ENCODE data around the gene SMYD5.
"Not testable (repeated sequence)": the region's sequence is repeated elsewhere in the genome, so short reads cannot be mapped to it uniquely, and the experiment has no call there.

SMYD5 gene

DNA sequence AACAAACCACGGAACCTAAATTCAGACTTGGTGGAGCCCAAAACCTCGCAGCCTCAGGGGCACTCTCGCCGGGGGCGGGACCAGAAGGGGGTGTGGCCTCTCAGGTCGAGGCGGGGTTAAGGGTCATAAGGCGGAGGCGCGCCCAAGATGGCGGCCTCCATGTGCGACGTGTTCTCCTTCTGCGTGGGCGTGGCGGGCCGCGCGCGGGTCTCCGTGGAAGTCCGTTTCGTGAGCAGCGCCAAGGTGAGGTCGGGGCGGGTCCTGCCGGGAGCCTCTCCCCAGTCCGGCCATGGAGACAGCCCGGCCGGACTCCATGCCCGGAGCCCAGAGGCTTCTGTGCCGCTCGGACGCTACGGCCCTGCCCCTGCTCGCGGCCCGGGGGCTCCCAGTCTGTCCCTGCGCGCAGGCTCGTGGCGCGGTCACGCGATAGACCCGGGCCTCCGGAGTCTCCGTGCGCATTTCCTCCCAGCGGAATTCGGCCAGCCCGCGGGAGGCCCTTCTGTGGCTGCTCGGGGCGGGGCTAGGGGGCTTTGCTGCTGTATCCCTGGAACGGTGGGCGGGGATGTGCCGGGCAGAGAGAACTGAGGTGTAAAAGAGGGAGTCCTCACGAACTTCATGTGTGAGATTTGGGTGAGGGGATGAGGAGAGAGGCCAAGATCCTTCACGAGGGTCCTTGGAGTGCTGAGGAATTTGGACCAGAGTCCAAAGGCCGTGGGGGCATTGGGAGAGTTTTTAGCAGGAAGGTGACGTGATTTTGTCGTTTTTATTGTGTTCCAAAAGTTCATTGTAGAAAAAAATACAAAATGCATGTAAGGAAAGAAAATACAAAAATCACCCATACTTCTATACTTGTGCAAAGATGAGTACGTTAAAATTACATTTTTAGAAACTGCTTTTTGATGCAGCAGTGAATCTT, at the start of gene SMYD5:
TSS of gene SMYD5 (plus strand) at position 126 of the 916 bp plus-strand sequence. CDS start at position 148, 22 bp downstream.
- peak; percentile 91 for DNase-seq (ENCODE audit: low spot score)

DNA sequence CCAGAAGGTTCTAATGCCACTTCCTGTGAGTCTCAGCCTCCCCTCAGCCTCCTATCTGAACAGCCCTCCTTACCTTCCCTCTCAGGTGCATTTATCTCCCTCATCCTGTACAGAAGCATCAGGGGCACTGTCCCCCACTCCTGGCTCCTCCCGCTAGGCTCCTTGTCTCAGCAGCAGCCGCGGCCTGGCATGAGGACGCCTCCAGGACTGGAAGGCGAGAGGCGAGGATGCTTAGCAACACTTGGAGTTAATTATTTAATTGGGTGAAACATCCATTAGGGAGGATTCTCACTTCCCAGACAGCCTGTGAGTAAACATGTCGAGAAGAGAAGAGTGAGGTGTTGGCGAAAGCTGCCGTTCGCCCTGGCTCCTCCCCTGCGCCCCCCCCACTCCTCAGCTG, 48.1 kb upstream of the SMYD5 start:
- not testable (repeated sequence) for DNase-seq (ENCODE audit: low spot score)

DNA sequence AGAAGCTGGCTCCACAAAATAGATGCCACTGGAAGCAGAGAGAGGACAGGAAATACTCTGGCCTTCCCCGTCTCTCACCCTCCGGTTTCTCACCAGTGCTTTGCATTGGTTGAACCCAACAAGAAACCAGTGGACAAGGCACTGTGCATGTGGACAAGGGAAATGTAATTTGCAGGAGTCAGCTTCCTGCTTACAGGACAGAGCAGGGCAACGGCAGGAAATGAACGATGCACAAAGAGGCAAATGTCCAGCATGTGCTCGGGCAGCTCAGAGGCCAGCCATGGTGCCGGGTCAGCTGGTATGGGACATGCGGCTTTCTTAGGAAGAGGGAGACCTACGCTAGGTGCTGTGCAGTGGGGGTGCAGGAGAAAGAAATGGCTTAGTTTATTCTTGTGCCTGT, 47.2 kb upstream of the SMYD5 start:
- DNase-seq (ENCODE audit: low spot score): not testable (repeated sequence)

DNA sequence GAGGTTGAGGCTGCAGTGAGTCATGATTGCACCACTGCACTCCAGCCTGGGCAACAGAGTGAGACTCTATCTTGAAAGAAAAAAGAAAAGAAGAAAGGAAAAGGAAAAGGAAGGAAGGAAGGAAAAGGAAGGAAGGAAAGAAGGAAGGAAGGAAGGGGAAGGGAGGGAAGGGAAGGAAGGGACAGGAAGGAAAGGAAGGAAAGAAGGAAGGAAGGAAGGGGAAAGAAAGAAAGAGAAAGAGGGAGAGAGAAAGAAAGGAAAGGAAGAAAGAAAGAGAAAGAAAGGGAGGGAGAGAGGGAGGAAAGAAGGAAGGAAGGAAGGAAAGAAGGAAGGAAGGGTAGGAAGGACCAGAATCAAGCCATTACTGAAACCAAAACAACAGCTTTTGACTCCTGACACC, 45.7 kb upstream of the SMYD5 start:
- not testable (repeated sequence) for DNase-seq (ENCODE audit: low spot score)

DNA sequence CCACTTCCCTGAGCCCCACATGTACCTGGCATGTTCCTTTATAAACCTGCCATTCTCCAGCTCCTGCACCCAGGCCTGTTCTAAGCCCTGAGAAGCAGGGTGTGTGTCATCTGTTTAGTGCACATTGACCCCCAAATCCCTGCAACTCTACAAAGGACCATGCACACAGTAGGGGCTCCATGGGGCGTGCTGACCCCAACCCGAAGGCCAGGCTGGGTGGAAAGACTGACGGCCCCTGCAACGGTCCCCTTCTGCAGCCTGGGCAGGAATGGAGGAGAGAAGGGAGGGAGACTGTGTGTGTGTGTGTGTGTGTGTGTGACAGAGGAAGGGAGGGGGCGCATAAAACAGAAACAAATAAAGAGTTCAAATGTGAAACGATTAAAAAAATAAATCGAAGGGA, 43.7 kb upstream of the SMYD5 start:
- not testable (repeated sequence) for DNase-seq (ENCODE audit: low spot score)

DNA sequence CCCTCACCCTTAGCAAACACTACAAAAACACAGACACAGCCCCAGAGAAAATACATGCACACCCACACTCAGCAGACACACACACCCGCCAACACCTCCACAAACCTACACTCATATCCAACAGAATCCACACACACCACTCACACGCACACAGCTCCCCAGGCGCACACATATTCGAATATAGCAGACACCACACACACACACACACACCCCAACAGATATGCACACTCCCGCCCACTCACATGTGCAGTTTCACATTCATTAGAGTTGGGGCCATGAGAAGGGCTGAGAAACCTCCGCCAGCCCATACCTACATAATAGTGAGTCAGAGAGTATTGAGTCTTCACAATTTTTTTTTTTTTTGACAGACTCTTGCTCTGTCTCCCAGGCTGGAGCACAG, 41.1 kb upstream of the SMYD5 start:
- no peak for DNase-seq (ENCODE audit: low spot score)

DNA sequence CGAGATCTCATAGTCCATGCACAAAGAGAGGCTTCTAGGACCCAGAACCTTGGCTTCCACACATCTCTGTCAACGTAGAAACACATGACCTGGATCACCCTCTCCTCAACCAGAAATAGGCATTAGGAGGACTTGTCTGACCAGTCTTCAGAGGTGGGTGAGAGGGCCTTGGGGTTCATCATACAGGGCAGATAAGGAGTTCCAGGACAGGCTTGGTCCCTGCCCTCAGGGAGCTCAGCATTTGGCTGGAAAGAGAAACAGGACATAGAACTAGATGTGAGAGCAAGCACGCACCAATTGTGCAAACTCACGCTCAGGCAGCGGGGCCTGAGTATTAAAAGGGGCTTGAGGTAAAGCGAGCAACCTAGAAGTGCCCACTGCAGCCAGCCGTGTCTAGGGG, 40.3 kb upstream of the SMYD5 start:
- DNase-seq (ENCODE audit: low spot score): no peak

DNA sequence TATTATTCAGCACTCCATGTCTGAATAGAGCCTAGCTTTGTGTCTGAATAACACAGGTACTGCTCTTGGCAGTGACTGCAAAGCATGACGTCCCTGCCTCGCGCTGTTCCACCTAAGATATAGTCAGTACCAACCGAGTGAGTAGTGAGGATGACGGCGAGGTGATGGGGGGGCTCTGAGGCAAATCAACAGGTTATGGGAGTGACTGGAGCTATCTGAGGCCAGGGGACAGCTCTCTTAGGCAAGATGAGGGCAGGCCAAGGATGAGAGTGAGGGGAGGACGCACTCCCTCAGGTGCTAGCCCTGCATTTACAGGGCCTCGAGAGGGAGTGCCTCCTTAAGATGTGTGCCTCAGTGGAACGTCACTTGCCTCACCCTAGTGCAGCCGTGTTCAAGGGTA, 39.8 kb upstream of the SMYD5 start:
- no peak for DNase-seq (ENCODE audit: low spot score)

DNA sequence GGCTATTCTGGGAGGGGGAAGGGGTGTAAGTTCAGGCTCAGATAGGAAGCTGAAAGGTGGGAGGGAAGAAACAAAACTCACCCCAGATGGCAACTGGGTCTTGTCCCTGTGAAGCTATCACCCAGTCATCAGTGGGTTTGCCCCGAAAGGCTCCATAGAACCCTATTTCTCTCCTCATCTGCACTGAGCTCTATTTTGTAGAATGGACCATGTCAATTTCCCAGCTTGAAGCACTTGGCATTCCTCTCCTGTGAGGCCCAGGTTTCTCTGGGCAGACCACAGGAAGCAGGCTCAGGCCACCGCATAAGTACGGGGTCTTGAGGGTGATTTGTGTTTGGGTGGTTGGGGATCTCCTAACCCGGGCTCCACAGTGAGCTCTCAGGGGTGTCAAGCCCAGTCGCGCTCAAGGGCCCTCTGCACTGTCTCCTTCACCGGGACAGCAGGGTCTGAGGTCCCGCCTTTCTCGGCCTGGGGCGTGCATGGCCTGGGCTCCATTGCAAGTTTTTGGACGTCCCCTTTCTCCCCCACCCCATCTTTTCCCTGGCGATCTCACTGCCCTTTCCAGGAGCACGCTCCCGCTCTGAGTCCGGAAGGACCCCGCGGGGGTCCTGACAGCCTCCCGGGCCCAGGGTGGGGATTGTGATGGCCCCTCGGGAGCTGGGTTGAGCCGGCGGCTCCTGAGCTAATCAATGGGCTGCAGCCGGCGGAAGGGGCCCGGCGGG, 38.9 kb upstream of the SMYD5 start:
- DNase-seq (ENCODE audit: low spot score): no peak

DNA sequence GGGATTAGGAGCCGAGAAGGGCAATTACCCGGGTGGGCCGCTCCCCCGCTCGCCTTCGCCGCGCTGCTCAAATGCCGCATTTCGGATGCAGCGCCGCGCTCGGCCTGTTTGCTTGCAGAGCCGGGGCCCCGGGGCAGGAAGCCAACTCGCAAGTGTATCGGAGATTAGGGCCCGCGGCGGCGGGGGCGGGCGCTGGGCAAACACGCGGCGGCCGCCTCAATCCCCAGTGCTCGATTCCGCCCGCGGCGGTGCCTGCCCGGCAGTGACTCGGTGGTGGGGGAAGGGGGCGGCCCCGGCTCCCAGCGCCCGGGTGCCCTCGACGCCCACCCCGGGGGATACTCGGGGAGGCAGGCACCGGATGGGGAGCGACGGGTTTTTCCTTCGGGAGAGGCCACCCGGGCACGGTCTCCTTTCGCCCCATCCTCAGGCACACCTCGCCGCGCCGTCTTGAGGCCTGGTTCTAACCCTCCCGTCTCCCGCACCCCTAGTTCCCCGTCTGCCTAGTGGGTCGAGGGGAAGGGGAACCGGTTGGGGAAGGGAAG, 38.3 kb upstream of the SMYD5 start:
- DNase-seq (ENCODE audit: low spot score): peak; percentile 86

DNA sequence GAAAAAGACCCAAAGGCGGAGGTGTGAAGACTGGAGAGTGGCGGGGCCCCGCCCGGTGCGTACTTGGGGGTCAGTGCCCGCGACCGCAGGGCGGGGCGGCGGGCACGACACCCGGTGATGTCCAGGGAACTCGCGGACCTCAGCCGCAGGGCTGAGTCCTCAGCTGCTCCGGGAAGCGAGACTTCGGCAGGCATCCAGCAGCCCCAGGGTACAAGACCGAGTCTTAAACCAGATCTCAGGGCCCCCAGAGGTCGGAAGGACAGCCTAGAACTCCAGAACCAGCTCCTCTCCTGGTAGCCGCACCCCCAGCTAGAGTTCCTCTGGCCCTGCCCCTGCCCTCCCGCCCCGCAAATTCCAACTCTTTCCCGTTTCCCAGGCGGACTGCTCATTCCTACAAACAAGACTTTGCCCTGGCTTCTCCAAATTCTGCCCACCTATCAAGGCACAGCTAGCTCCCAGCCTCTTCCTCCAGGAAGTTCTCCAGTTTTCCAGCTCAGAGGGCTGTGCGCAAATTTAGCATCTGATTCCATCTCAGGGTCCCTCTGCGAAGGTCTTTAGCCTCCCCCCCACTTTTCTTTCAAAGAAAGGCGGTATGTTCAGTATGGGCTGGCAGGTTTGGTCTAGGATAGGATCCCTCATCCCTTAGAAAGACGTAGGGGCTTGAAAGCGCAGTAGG, 37.7 kb upstream of the SMYD5 start:
- peak; percentile 63 for DNase-seq (ENCODE audit: low spot score)

DNA sequence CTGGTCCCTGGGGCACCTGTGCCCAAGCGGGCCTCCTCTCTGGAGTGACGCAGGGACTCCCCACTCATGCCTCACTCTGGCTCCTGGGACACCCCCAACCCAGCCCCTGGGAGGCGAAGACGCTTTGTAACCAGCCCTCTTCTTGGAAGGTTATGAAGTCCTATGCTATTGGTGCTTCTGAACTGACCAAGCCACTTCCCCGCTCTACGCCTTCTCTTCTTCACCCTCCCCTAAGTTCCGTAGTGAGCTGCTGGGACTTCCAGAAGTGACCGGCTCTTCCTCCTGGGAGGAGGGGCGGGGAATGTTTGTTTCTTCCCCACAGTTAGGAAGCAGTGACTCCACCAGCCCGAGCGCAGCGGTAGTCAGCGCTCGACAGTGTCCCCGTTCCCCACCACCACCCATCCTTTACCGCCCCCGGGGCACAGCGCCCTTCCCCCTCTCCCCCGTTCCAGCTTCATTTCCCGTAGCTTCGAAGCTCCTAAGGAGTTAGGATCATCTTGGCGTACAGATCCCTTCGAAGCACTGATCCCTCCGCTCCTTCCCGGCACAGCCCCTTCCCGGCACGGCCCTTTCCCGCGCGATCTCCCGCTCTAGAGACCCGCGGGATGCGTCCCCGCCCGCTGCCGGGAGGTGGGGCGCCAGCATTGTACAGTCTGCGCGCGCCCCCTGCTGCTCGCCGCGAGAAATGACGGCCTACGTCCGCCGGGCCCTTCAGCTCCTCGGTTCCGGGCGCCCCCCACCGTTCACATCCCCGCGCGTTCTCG, 37.0 kb upstream of the SMYD5 start:
- peak; percentile 94 for DNase-seq (ENCODE audit: low spot score)

DNA sequence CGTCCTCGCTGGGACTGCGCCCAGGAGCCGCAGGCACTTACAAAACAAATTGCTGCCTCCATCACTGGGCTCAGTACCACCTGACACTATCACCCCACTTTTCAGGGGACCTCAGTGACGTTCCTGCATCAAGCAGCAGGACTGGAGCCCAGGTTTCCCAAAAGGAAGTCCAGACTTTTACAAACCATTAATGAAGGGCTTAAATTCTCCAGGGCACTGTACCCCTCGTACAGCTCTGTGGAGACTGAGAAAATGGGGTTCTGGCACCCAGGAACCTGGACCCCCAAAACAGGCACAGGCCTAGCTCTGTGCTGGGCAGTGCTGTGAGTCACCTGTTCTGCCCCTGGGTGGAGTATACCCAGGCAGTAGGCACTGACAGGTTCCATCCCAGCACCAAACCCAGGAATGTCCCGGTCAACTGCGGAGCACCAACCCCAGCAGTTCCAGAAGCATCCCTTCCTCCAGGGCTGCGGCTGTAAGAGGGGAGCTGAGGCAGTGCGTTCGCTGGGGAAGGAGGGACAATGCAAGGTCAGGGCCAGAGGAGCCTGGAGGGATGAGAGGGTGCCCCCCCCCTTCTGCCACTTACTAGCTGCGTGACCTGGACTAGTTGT, 36.3 kb upstream of the SMYD5 start:
- DNase-seq (ENCODE audit: low spot score): no peak

DNA sequence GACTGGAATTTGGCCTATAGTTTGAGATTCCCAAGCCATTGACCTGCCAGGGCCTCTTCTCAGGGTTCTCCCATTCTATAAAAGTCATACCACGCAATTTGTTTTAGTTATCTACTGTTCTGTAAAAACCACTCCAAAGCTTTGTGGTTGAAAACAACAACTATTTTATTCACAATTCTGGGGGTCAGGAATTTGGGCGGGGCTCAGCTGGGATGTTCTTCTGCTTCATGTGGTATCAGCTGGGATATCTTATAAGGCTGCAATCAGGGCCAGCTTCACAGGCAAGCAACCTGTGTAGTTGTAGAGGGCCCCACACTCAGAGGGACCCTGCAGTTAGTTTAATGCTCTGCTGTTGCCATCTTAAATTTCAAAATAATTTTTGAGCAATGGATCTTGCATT, 28.1 kb upstream of the SMYD5 start:
- no peak for DNase-seq (ENCODE audit: low spot score)

DNA sequence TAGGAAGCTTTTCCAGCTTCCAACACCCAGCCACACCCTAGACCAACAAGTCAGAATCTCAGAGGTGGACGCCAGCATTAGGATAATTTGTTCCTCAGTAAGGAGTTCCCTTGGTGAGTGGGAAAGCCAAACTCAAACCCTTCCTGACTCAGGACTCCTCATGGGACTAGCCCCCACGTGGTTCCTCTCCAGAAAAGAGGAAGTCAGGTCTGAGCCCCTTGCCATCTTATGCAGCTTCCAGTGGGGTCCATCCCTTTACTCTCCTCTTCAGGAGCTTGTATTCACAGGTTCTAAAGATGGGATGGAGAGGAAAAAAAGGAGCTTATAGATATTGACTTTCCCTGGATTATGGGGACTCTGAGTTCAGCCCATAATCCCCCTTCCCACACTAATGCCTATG, 26.5 kb upstream of the SMYD5 start:
- no peak for DNase-seq (ENCODE audit: low spot score)

DNA sequence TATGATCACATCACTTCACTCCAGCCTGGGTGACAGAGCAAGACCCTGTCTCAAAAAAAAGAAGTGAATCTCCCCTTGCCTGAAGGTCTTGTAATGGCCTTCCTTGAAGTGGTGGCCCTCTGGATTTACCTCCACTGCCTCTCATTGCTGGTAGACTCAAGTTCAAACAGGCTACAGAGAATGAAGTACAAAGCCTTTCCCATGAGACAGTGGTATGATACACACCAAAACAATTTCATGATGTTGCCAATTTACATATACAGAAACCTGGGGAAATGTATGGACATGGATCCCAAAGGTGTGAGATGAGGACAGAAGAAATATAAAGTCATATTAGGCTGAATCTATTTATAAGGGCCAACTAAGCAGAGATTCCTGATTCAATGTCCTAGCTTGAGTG, 16.5 kb upstream of the SMYD5 start:
- DNase-seq (ENCODE audit: low spot score): no peak

DNA sequence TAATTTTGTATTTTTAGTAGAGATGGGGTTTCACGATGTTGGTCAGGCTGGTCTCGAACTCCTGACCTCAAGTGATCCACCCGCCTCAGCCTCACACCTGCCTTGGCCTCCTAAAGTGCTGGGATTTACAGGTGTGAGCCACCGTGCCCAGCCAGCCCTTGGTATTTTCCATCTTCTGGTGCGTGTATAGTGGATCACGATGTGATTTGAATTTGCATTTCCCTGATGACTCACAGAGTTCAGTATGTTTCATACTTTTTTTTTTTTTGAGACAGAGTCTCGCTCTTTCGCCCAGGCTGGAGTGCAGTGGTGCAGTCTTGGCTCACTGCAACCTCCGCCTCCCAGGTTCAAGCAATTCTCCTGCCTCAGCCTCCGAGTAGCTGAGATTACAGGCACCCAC, 13.8 kb upstream of the SMYD5 start:
- DNase-seq (ENCODE audit: low spot score): not testable (repeated sequence)

DNA sequence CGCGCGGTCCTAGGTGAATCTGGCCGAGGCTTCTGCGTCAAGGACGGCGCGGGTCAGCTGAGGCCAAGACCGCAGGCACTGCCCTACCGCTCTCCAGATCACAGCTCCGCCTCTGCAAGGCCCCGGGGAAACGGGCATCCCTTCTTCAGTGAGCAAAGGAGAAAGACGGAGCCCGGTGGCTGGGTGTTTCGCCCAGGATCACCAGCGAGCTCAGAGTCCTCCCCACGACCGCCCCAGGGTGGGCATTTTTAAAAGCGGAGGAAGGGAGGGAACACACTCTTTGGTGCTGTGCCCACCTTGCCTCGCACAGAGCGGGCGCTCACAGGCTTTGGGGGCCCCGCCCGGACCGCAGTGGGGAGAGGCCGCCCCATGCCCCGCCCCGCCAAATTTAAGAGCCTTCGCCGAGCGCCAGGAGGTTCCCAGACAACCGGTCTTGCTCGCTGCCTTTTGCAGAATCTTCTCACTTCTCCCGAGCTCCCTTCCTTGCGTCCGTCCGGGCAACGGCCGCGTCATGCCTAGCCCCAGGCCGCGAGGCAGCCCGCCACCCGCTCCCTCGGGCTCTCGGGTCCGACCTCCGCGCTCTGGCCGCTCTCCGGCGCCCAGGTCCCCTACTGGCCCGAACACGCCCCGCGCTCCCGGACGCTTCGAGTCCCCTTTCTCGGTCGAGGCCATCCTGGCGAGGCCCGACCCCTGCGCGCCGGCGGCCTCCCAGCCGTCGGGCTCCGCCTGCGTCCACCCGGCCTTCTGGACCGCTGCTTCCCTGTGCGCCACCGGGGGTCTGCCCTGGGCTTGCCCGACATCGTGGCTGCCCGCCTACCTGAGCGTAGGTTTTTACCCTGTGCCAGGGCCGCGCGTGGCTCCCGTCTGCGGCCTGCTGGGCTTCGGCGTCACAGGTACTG, 11.6 kb upstream of the SMYD5 start, which contains the start of gene NOTO:
TSS of gene NOTO (plus strand) at position 419 of the 899 bp plus-strand sequence. CDS start at position 512, 93 bp downstream.
- peak; percentile 61 for DNase-seq (ENCODE audit: low spot score)

DNA sequence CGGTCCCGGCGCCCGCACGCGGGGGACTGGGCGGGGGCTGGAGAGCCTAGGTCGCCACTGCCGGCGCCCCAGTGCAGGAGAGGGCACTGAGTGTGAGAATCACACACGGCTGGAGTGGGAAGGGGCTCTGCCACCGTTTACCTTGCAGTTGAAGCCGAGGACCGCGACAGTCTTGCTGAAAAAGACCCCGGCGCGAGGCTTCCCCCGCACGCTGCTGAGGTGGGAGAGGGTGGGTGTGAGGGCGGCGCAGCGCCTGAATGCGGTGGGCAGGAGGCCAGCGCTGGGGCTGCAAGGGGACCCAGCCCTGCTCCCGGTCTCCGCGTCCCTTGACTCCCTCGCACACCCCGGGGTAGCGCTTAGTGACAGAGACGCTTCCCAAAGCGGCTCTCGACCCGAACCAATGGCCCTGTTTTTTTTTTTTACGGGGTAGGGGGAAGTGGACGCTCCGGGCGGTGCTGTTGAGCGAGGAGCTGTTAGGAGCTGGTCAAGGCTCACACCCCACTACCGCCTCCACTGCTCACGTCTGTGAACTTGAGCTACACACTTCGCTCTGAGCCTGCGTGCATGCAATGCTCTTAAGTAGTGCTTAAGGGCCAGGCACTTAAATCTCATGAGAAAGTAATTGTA, 10.9 kb upstream of the SMYD5 start:
- peak; percentile 53 for DNase-seq (ENCODE audit: low spot score)

DNA sequence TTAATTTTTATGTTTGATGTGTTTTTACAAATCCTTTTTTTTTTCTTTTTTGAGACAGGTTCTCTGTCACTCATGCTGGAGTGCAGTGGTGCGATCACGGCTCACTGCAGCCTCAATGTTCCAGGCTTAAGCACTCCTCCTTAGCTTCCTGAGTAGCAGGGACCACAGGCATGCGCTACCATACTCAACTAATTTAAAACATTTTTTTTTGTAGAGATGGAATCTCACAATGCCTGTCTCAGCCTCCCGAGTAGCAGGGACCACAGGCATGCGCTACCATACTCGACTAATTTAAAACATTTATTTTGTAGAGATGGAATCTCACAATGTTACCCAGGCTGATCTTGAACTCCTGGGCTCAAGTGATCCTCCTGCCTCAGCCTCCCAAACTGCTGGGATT, 8.4 kb upstream of the SMYD5 start:
- no peak for DNase-seq (ENCODE audit: low spot score)

Data from ecto neural progenitor cell (in vitro differentiated cells).